ENCODE results near the gene ZNF554. TPM values are rescaled to one million over a fixed set of nuclear protein-coding genes. Genes with fewer than 3 reads are reported as not detected.

Gene ZNF554
- total RNA-seq, 1 donor from 2014 or later, result 4.2 TPM

GRCh38 chr19:2774953-2775555 is 44.6 kb upstream of the ZNF554 start:
- peaks cover 9% of the 10 kb centered on the region for H3K36me3 ChIP-seq
- ATAC-seq (peak; percentile 66 to 74), DNase-seq (peak; percentile 73)
- no peaks in the 10 kb centered on the region for H3K9me3 ChIP-seq
- peaks cover 41% of the 10 kb centered on the region for H3K4me1 ChIP-seq
- no peaks in the 10 kb centered on the region for H3K27me3 ChIP-seq (ENCODE audit: low read depth)
- intact Hi-C loops (cut with DNase I), result no loop called here
- peak overlapping the region; percentile 88 for H3K27ac ChIP-seq
- H3K4me3 ChIP-seq, result peak overlapping the region; percentile 39
- TF ChIP-seq, protein P1, sequence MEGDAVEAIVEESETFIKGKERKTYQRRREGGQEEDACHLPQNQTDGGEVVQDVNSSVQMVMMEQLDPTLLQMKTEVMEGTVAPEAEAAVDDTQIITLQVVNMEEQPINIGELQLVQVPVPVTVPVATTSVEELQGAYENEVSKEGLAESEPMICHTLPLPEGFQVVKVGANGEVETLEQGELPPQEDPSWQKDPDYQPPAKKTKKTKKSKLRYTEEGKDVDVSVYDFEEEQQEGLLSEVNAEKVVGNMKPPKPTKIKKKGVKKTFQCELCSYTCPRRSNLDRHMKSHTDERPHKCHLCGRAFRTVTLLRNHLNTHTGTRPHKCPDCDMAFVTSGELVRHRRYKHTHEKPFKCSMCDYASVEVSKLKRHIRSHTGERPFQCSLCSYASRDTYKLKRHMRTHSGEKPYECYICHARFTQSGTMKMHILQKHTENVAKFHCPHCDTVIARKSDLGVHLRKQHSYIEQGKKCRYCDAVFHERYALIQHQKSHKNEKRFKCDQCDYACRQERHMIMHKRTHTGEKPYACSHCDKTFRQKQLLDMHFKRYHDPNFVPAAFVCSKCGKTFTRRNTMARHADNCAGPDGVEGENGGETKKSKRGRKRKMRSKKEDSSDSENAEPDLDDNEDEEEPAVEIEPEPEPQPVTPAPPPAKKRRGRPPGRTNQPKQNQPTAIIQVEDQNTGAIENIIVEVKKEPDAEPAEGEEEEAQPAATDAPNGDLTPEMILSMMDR (IDR thresholded peaks at IDR 0.05), result no peak

DNA sequence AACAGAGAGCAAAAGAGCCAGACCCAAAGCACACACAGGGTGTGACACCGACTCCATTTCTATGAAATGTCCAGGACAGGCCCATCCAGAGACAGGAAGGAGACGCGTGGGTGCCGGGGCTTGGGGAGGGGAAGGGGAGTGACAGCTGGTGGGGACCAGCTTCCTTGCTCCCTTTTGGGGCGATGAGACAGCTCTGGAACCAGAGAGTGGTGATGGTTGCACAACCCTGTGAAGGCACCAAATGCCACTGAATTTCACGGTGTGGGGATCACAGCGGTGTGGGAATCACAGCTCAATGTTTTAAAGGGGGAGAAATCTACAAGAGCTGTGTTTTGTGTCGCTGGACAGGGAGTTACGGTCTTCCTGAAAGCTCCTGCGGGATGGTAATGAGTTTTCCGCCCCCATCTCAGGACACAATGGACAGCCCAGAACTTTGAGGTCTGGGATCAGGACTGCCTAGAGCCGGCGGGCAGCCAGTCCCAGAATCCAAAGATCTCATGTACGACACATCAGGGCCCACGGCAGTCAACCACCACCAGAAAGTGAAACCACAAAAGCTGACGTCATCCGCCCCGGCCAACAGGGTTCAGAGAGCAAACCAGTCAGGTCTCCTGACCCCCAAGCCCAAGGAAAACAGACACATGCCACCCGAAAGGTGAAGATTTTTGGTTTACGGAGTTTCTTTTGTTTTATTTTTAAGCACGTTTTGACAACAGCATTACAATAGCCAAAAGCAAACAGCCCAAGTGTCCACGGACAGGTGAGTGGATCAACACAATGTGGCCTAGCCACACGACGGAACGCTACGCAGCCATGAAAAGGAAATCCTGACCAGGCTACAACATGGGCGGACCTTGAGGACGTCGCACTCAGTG is 43.9 kb upstream of the ZNF554 start:
- TF ChIP-seq, protein P1 (IDR thresholded peaks at IDR 0.05), result no peak
- DNase-seq (peak; percentile 84), ATAC-seq (peak; percentile 69 to 80)
- H3K4me3 ChIP-seq, result peak overlapping the region; percentile 39
- H3K27me3 ChIP-seq (ENCODE audit: low read depth), result no peaks in the 10 kb centered on the region
- H3K9me3 ChIP-seq, result no peaks in the 10 kb centered on the region
- H3K4me1 ChIP-seq, result peaks cover 40% of the 10 kb centered on the region
- H3K27ac ChIP-seq, result peak overlapping the region; percentile 88
- H3K36me3 ChIP-seq, result peaks cover 9% of the 10 kb centered on the region
- intact Hi-C loops (cut with DNase I), result no loop called here

DNA sequence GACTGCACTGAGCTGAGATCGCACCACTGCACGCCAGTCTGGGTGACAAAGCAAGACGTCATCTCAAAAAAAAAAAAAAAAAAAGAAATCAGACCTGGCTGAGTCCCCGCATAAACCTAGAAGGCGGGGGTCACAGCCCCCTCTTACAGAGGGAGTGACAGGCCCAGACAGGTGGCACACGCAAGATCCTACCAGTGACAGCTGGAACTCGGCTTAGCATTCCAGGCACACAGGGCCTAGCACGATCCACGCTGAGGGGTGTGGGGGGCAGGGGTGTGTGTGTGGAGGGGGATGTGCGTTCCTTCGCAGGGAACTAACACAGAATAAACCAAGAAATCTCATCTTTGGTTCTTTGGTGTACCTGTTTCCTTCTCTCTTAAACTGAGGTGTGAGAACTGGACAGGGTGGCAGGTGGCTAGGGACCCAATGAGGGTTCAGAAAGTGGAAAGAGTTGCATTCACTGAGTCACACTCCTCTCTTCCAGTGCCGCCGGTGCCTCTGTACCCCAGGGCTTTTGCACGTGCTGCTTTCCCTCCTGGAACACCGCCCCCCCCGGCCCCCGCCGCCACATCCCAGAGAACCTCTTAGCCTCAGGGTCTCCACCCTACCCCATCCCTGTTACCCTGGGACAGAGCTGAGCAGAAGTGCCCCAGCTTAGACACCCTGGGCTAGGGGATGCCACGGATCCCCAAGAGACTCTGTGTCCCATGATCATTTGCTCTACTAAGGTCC is 41.5 kb upstream of the ZNF554 start:
- TF ChIP-seq, protein P1 (IDR thresholded peaks at IDR 0.05), result no peak
- H3K36me3 ChIP-seq, result peaks cover 9% of the 10 kb centered on the region
- H3K9me3 ChIP-seq, result no peaks in the 10 kb centered on the region
- intact Hi-C loops (cut with DNase I), result no loop called here
- ATAC-seq, result no peak
- no peak for DNase-seq
- H3K27ac ChIP-seq, result no peak overlapping the region
- H3K4me1 ChIP-seq, result peaks cover 45% of the 10 kb centered on the region
- H3K4me3 ChIP-seq, result no peak overlapping the region
- no peaks in the 10 kb centered on the region for H3K27me3 ChIP-seq (ENCODE audit: low read depth)

DNA sequence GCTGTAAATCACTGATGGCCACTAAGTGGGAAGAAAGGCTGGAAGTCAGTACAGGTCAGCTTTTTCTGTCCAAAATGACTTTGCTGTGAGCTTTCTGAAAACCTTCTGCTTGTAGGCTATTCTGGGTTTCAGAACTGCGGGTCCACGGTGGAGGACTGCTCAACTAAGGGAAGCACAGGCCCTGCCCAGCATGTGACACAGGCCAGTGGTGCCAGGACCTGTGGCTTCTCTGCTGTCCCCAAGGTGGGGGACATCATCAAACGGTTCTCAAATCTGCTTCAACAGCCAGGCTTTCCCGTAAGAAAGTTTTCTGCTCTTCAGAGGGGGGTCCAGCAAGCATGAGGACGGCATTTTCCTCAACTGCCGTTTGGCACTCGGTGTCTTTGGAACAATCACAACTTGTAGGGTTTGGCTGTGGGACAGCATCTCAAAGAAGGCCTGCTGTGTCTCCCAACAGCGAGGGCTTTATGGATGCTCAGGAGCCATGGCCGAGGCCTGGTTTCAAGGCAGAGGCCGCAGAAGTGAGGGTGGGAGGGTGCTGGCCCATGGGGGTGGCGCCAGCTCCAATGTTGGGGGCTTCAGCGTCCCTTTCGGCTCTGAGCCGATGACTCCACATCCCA is 40.4 kb upstream of the ZNF554 start:
- ATAC-seq (no peak), DNase-seq (no peak)
- intact Hi-C loops (cut with DNase I), result no loop called here
- Histone ChIP-seq H3K36me3 (peaks cover 9% of the 10 kb centered on the region), H3K4me3 (no peak overlapping the region), H3K9me3 (no peaks in the 10 kb centered on the region), H3K4me1 (peaks cover 49% of the 10 kb centered on the region), H3K27me3 (ENCODE audit: low read depth) (no peaks in the 10 kb centered on the region), H3K27ac (no peak overlapping the region)
- TF ChIP-seq, protein P1 (IDR thresholded peaks at IDR 0.05), result no peak

DNA sequence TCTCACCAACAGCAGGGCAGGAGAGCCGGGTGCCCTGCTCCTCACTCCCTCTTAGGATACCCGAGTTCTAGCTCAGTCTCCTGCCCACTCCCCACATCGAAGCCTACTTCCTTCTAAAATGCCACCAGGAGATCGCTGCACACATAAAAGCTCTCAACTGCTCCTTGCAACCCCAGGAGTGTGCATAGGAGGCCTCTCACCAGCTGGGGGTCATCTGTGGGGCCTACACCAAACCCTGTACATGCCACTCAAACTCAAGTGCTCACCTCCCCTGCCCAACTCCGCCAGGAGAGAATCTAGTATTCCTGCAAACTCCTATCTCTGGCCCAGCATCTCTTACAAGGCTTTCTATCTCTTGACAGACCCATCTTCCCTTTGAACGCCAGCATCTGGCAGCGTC is 39.4 kb upstream of the ZNF554 start:
- TF ChIP-seq, protein P1 (IDR thresholded peaks at IDR 0.05), result no peak
- H3K4me1 ChIP-seq, result peaks cover 48% of the 10 kb centered on the region
- DNase-seq (no peak), ATAC-seq (no peak)
- H3K36me3 ChIP-seq, result peaks cover 9% of the 10 kb centered on the region
- H3K27ac ChIP-seq, result no peak overlapping the region
- H3K9me3 ChIP-seq, result no peaks in the 10 kb centered on the region
- no peaks in the 10 kb centered on the region for H3K27me3 ChIP-seq (ENCODE audit: low read depth)
- no peak overlapping the region for H3K4me3 ChIP-seq
- intact Hi-C loops (cut with DNase I), result no loop called here

Measured in lower lobe of right lung (tissue), 2 donors.